SU-DHL-6 (cell line): ENCODE measurements around the gene CCL13.

Source experiments
- H2AFZ ChIP-seq: fragments of 200-600 bp; sonication (generic); 2 replicates; pipeline ENCODE4 v1.6.1; 2014; ENCODE audit warnings: low read depth, mild to moderate bottlenecking, moderate library complexity, mixed read lengths, antibody characterized with exemption, low read length; ENCODE audit not compliant: severe bottlenecking
- H3F3A ChIP-seq: fragments of 200-600 bp; shearing (Covaris generic); 2 replicates; pipeline ENCODE4 v1.6.0; 2016; ENCODE audit warnings: antibody characterized with exemption, mild to moderate bottlenecking; ENCODE audit not compliant: insufficient read depth
- H3K27ac ChIP-seq: fragments of 200-600 bp; sonication (generic); 2 replicates; pipeline ENCODE4 v1.5.1; 2016; ENCODE audit warnings: low read depth, mild to moderate bottlenecking, low read length, moderate library complexity, mixed read lengths
- H3K27me3 ChIP-seq: fragments of 200-600 bp; sonication (generic), shearing (Covaris generic); 2 replicates; pipeline ENCODE4 v1.6.0; 2014; ENCODE audit warnings: mild to moderate bottlenecking, low read length
- H3K36me3 ChIP-seq: fragments of 200-600 bp; sonication (generic); 2 replicates; pipeline ENCODE4 v1.6.1; 2014; ENCODE audit warnings: mild to moderate bottlenecking, low read length, mixed read lengths
- H3K4me2 ChIP-seq: fragments of 300-600, 200-600 bp; shearing (Covaris generic), sonication (generic); 2 replicates; pipeline ENCODE4 v1.6.0; 2014; ENCODE audit warnings: low read length, low read depth, mild to moderate bottlenecking; ENCODE audit not compliant: poor library complexity, severe bottlenecking
- H3K4me3 ChIP-seq: fragments of 200-600 bp; sonication (generic); 2 replicates; pipeline ENCODE4 v1.5.1; 2014; ENCODE audit warnings: antibody characterized with exemption, low read length, mild to moderate bottlenecking, mixed read lengths; ENCODE audit not compliant: insufficient read depth, poor library complexity, severe bottlenecking
- H3K79me2 ChIP-seq: fragments of 200-600 bp; sonication (generic); 2 replicates; pipeline ENCODE4 v1.6.1; 2014; ENCODE audit warnings: mild to moderate bottlenecking, low read length, moderate library complexity; ENCODE audit not compliant: insufficient read depth
- H3K9ac ChIP-seq: fragments of 200-600 bp; sonication (generic); 2 replicates; pipeline ENCODE4 v1.7.0; 2014; ENCODE audit warnings: mild to moderate bottlenecking, low read length
- H3K9me2 ChIP-seq: fragments of 200-600 bp; sonication (generic); replicated peaks from 2 replicates; pipeline ENCODE4 v1.6.1; 2014; ENCODE audit warnings: low read length; ENCODE audit not compliant: insufficient read depth
- H3K9me3 ChIP-seq: fragments of 200-600 bp; sonication (generic); 2 replicates; pipeline ENCODE4 v1.6.1; 2014; ENCODE audit warnings: low read length, mixed read lengths; ENCODE audit not compliant: insufficient read depth
- H4K20me1 ChIP-seq: fragments of 200-600 bp; sonication (generic); 2 replicates; pipeline ENCODE4 v1.6.1; 2014; ENCODE audit warnings: low read depth, mild to moderate bottlenecking, antibody characterized with exemption, low read length, moderate library complexity, mixed read lengths
- CTCF ChIP-seq: fragments of 200-600 bp; sonication (generic); IDR thresholded peaks from one replicate; pipeline ENCODE4 v1.5.1; 2017; ENCODE audit warnings: antibody characterized with exemption, mild to moderate bottlenecking, low read length, moderate library complexity; ENCODE audit not compliant: insufficient read depth, poor library complexity, severe bottlenecking
- EZH2phosphoT487 ChIP-seq: fragments of 200-600 bp; sonication (generic), shearing (Covaris generic); conservative IDR thresholded peaks from 2 replicates; pipeline ENCODE4 v1.6.1; 2018; ENCODE audit warnings: mild to moderate bottlenecking, antibody characterized with exemption, low read length, moderate library complexity, mixed read lengths

CCL13 gene

GRCh38 chr17:34370997-34371395 lies 14.7 kb downstream of the CCL13 start:
- Histone ChIP-seq H3K9ac (no peak overlapping the region), H3K27ac (no peak overlapping the region), H3K79me2 (no peaks in the 10 kb centered on the region), H3F3A (no peaks in the 10 kb centered on the region), H3K4me3 (no peak overlapping the region), H3K9me2 (no peaks in the 10 kb centered on the region), H3K27me3 (no peaks in the 10 kb centered on the region), H2AFZ (no peak overlapping the region), H3K9me3 (no peaks in the 10 kb centered on the region), H4K20me1 (no peaks in the 10 kb centered on the region), H3K4me2 (no peak overlapping the region), H3K36me3 (no peaks in the 10 kb centered on the region)
- TF ChIP-seq CTCF (no peak), EZH2phosphoT487 (no peak)

GRCh38 chr17:34371405-34372100 lies 15.3 kb downstream of the CCL13 start:
- TF ChIP-seq CTCF: no peak
- TF ChIP-seq EZH2phosphoT487: no peak
- no peaks in the 10 kb centered on the region for H3K9me2 ChIP-seq
- H3K27me3 ChIP-seq: no peaks in the 10 kb centered on the region
- H3K36me3 ChIP-seq: no peaks in the 10 kb centered on the region
- no peaks in the 10 kb centered on the region for H3K9me3 ChIP-seq
- H3K9ac ChIP-seq: no peak overlapping the region
- no peaks in the 10 kb centered on the region for H3F3A ChIP-seq
- no peak overlapping the region for H3K27ac ChIP-seq
- no peaks in the 10 kb centered on the region for H4K20me1 ChIP-seq
- H3K4me2 ChIP-seq: no peak overlapping the region
- H2AFZ ChIP-seq: no peak overlapping the region
- H3K79me2 ChIP-seq: no peaks in the 10 kb centered on the region
- no peak overlapping the region for H3K4me3 ChIP-seq

- Histone ChIP-seq H3K9ac (no peak overlapping the region), H3K4me2 (no peak overlapping the region), H3K4me3 (no peak overlapping the region), H3K79me2 (no peaks in the 10 kb centered on the region), H3K36me3 (no peaks in the 10 kb centered on the region), H4K20me1 (no peaks in the 10 kb centered on the region), H3K27ac (no peak overlapping the region), H2AFZ (no peak overlapping the region), H3K9me3 (no peaks in the 10 kb centered on the region), H3K9me2 (no peaks in the 10 kb centered on the region), H3F3A (no peaks in the 10 kb centered on the region), H3K27me3 (no peaks in the 10 kb centered on the region)
- TF ChIP-seq EZH2phosphoT487: no peak
- TF ChIP-seq CTCF: no peak
Measured at GRCh38 chr17:34374457-34374856, 18.2 kb downstream of the CCL13 start.
